ENCODE measurements around the gene PCSK4.

Gene PCSK4

GRCh38 chr19:1435378-1435989 lies 54.7 kb downstream of the PCSK4 start:
- DNase-seq = no peak

DNA sequence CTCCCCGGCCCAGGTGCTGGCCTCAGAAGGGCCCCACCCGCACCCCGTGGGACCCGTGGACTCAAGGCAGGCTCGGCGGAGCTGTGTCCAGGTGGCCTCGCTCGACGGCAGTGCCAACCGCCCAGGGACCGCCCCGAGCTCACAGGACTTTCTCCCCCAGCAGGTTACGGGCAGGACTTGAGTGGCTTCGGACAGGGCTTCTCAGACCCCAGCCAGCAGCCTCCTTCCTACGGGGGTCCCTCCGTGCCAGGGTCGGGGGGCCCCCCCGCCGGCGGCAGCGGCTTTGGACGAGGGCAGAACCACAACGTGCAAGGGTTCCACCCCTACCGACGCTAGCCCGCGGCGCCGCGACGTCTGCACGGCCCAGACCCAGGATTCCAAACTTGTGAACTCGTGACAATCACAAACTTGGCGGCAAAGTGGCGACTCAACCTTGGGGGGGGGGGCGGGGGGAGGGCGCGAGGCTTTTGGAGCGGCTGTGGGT lies 55.5 kb downstream of the PCSK4 start:
- no peak for DNase-seq

- no peak for DNase-seq
Measured at GRCh38 chr19:1434040-1434366, 56.1 kb downstream of the PCSK4 start.

GRCh38 chr19:1433119-1434039 lies 56.8 kb downstream of the PCSK4 start:
- DNase-seq = no peak

DNA sequence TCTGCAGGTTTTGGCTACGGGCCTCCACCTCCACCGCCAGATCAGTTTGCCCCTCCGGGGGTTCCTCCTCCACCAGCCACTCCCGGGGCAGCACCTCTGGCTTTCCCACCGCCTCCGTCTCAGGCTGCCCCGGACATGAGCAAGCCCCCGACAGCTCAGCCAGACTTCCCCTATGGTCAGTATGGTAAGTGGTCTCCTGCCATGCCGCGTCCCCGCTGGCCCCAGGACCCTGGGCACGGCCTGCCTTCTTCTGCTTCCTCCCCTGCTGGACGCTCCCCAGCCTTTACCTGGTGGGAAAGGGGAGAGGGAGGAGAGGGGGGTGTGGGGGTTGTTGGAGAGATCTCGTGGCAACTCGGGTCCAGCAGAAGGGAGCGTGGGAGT lies 57.7 kb downstream of the PCSK4 start:
- DNase-seq = no peak

GRCh38 chr19:1431759-1432506 lies 58.2 kb downstream of the PCSK4 start:
- DNase-seq = no peak

Measured in NCI-H1105 (cell line).